Sigmoid colon (tissue), 4 donors: ENCODE measurements around the gene ARL10.

Source experiments
- EP300 ChIP-seq, 4 donors: sonication (generic); formaldehyde crosslinking; IDR thresholded peaks; one replicate each; pipeline ENCODE4 v1.6.1; 2017; ENCODE audit warnings: antibody characterized with exemption in 4 of 4
- POLR2A ChIP-seq, 2 donors: fragments of 450-650 bp; IDR thresholded peaks; one replicate each; pipeline ENCODE4 v1.6.1; 2016; ENCODE audit warnings: antibody characterized with exemption in 2 of 2, mild to moderate bottlenecking in 2 of 2, moderate library complexity in 2 of 2
- POLR2AphosphoS5 ChIP-seq, 4 donors: sonication (generic); formaldehyde crosslinking; IDR thresholded peaks; one replicate each; pipeline ENCODE4 v1.6.1; 2017; ENCODE audit warnings: antibody characterized with exemption in 4 of 4
- TF ChIP-seq, protein P1 (sequence below), 4 experiments: fragments of 450-650 bp in 3 of 4; fragments of 200-600 bp in 1 of 4; IDR thresholded peaks; one replicate each; pipeline ENCODE4 v1.5.1; 2016 to 2019; ENCODE audit warnings: antibody characterized with exemption in 4 of 4, mild to moderate bottlenecking in 3 of 4, moderate library complexity in 2 of 4

- TF ChIP-seq EP300 (IDR thresholded peaks at IDR 0.05): no peak
- TF ChIP-seq, protein P1, sequence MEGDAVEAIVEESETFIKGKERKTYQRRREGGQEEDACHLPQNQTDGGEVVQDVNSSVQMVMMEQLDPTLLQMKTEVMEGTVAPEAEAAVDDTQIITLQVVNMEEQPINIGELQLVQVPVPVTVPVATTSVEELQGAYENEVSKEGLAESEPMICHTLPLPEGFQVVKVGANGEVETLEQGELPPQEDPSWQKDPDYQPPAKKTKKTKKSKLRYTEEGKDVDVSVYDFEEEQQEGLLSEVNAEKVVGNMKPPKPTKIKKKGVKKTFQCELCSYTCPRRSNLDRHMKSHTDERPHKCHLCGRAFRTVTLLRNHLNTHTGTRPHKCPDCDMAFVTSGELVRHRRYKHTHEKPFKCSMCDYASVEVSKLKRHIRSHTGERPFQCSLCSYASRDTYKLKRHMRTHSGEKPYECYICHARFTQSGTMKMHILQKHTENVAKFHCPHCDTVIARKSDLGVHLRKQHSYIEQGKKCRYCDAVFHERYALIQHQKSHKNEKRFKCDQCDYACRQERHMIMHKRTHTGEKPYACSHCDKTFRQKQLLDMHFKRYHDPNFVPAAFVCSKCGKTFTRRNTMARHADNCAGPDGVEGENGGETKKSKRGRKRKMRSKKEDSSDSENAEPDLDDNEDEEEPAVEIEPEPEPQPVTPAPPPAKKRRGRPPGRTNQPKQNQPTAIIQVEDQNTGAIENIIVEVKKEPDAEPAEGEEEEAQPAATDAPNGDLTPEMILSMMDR (IDR thresholded peaks at IDR 0.05): no peak
- TF ChIP-seq POLR2AphosphoS5 (IDR thresholded peaks at IDR 0.05): no peak
- no peak for TF ChIP-seq POLR2A (IDR thresholded peaks at IDR 0.05)
Measured at GRCh38 chr5:176355400-176356178, 9.7 kb upstream of the ARL10 start.
